HG03045 (cell line): ENCODE measurements around the gene RELB.
A peak's percentile ranks its signal among the peaks of the same experiment; 100 is the strongest.

Source experiments
- ATAC-seq: cut with Tn5 transposase; IDR thresholded peaks from one replicate; pipeline ENCODE4 v1.9.1; 2021; ENCODE audit warnings: mild to moderate bottlenecking, moderate library complexity; ENCODE audit not compliant: unreplicated experiment

RELB gene

DNA sequence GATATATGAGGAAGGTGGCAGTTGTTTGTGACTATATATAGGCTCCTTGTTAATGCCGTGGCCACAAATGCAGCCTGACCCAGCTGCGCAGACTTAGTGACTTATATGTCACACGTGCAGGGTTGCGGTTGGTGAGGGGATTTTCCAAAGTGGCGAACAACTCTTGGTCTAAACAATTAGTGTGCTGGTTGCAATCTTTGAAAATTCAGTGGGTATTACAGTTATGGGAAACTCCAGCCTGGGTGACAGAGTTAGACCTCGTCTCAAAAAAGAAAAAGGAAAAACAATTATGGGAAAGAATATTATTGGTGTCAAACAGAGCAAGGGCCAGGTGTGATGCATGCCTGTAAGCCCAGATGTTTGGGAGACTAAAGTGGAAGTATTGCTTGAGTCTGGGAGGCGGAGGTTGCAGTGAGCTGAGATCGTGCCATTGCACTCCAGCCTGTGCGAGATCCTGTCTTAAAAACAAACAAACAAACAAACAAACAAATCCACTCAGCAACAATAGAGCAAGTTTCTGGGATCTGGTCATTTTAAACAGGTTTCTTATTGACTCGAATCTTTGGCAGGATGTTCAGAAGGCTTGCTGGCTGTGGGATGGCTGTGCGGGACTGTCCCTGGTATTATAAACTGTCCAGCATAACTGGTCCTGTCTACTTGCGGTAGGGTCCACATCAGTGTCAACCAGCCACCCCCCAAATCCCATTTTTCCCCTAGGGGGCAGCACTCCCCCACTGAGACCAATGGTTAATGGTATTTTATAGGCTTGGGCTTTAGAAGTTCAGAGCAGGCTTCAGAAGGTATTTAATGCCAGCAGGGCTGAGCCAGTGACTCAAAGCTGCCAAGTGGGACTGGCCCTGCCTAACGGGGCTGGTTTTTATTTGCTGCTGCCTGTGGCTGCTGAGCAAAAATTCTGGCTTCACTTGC lies 15.4 kb downstream of the RELB start:
- peak; percentile 71 for ATAC-seq

DNA sequence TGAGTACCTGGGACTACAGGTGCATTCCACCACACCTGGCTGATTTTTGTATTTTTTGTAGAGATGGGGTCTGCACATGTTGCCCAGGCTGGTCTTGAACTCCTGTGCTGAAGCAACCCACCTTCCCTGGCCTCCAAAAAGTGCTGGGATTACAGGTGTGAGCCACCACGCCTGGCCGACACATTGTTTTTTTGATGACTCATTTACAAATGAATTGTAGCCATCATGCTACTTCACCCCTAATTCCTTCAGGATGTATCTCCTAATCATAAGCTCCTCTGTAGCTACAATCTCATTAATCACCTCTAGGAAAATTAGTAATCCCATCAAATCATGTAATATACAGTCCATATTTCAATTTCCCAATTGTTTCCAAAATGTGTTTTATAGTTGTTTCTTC lies 17.9 kb downstream of the RELB start:
- no peak for ATAC-seq

DNA sequence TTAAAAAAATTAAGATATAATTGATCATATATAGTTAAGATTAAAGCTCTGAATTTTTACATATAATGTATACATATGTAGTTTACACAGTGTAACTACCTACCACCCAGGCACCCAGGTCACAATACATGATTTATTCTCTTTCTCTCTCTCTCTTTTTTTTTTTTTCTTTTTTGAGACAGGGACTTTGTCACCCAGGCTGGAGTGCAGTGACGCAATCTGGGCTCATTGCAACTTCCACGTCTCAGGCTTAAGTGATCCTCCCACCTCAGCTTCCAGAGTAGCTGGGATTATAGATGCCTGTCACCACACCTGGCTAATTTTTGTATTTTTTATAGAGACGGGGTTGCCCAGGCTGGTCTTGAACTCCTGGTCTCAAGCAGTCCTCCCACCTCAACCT lies 18.8 kb downstream of the RELB start:
- ATAC-seq, result no peak

DNA sequence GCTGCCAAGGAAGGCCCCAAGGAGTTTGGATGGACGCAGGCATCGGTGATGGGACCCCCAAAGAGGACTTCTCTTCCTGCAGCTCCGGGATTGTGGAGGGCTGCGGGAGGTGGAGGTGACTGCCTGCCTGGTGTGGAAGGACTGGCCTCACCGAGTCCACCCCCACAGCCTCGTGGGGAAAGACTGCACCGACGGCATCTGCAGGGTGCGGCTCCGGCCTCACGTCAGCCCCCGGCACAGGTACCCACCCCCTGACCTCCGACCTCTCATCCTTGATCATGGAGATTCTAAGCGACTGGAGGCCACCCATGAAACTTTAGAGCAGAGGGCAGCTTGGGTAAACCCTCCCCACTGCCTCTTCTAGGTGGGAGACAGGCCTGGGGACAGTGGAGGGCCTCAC lies 20.7 kb downstream of the RELB start:
- ATAC-seq, result no peak

DNA sequence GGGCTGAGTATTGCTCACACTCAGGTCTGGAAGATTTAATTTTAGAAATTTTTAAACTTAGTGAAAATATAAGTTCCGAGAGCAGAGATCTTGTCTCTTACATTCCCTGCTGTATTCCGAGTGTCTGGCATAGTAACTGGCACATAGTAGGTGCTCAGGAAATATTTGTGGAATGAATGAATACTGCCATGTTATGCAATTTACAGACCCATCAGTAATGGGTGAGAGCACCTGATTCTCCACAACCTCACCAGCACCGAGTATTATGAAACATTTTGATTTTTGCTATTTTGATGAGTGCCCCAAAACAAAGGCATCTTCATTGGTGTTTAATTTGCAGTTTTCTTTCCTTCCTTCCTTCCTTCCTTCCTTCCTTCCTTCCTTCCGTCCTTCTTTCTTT lies 21.8 kb downstream of the RELB start:
- no peak for ATAC-seq

DNA sequence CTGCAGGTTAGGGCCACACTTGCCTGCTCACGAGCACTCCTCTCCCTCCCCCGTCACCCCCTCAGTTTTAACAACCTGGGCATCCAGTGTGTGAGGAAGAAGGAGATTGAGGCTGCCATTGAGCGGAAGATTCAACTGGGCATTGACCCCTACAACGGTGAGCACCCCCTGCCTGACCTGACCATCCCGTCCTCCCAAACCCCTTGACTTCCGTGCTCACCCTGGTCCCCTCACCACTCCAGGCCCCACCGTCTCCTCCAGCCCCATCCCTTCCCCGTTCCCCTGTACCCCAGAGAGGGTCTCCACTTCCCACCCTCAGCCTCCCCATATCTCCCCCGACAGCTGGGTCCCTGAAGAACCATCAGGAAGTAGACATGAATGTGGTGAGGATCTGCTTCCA lies 24.0 kb downstream of the RELB start:
- no peak for ATAC-seq

DNA sequence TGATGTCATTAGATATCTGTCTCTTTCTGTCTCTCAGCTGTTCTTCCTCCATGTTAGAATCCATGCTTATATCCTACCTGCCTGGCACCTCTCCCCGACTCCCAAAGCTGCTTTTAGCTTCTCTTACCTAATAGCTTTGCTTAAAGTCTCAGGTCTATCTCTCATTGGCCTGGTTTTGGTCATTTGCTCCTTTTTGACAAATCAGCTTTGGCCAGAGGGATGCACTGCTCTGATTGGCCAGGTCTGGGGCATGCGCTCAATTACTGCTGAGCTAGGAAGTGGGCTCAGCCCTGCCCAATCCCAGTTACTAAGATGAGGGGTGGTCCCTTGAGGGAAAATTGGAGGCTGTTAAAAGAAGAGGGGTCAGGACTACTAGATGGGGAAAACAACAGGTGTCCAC lies 26.1 kb downstream of the RELB start:
- no peak for ATAC-seq

DNA sequence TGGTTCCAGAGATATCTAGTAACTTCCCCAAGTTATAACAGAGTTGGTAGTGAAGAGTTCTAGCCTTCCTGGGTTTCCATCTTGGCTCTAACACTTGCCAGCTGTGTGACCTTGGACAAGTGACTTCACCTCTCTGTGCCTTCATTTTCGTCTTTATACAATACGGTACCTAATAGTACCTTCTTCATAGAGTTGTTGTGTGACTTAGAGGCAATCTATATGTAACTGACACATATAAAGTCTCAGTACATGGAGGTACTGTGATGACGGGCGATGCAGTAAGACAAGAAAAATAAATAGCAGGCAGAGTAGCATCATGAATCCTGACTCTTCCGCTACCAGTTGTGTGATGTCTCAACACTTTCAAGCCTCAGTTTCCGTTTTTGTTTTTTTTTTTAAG lies 29.6 kb downstream of the RELB start:
- no peak for ATAC-seq

DNA sequence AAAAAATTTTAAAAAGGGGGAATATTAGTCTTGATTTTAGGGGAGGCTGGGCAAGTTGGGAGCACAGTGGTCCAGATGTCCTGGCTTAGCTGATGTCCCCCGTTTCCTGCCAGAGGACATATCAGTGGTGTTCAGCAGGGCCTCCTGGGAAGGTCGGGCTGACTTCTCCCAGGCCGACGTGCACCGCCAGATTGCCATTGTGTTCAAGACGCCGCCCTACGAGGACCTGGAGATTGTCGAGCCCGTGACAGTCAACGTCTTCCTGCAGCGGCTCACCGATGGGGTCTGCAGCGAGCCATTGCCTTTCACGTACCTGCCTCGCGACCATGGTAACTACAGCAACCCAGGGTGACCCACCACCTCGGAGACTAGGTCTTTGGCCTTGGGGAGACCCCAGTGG lies 31.2 kb downstream of the RELB start:
- ATAC-seq, result no peak

DNA sequence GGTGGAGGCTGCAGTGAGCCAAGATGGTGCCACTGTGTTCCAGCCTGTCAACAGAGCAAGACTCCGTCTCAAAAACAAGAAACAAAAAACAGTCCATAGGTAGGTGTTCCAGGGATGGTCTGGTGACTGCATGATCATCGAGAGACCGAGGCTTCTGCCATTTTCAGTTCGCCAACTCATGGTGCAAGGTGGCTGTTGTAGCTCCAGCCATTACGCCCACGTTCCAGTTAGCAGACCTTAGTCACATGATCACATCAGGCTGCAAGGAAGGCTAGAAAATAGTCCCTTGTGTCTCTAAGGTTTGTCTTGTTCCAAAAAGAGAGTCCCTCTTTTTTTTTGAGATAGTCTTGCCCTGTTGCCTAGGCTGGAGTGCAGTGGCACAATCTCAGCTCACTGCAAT lies 34.5 kb downstream of the RELB start:
- no peak for ATAC-seq

DNA sequence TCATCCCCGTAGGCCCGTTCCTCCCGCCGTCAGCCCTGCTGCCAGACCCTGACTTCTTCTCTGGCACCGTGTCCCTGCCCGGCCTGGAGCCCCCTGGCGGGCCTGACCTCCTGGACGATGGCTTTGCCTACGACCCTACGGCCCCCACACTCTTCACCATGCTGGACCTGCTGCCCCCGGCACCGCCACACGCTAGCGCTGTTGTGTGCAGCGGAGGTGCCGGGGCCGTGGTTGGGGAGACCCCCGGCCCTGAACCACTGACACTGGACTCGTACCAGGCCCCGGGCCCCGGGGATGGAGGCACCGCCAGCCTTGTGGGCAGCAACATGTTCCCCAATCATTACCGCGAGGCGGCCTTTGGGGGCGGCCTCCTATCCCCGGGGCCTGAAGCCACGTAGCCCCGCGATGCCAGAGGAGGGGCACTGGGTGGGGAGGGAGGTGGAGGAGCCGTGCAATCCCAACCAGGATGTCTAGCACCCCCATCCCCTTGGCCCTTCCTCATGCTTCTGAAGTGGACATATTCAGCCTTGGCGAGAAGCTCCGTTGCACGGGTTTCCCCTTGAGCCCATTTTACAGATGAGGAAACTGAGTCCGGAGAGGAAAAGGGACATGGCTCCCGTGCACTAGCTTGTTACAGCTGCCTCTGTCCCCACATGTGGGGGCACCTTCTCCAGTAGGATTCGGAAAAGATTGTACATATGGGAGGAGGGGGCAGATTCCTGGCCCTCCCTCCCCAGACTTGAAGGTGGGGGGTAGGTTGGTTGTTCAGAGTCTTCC lies 36.3 kb downstream of the RELB start:
- no peak for ATAC-seq

DNA sequence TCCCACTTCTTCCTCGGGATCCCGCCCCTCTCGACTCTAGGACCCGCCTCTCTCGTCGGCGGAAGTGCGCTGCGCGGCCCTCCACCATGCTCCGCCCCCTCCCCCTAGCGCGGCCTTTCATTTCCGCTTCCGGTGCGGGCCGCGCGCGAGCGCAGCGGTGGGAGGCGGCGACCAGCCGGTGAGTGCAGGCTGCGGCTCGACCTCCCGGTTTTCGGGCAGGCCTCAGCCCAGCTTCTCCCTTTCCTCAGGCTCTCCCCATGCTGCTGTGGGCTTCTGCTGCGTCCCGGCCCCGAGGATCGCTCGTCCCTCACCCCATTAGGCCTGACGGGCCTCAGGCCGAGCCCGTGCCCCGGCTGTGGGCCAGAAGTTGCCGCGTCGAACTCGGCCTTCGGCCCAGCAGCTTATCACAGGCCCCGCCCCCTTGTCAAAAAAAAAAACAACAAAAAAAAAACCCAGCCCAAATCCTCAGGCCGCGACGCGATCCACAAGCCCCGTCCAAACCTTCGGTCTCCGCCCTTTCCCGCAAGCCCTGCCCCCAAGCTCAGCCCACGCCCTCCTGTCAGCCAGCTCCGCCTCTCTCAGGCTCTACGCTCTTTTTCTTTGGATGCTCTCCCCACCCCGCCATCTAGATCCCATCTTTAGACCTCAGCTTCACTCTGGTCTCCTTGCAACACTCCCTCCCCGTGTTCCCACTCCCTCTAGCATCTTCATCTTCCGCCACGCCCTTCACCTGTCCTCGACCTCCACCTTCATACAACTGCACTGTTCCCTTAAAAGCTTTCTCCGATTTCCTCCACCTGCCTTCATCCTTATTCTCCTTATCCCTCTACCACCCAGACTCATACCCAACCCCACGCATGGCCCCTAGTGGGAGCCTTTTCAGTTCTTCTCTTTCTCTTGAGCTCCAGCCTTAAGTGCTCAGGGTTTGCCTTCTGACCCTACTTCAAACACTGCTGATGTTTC lies 37.9 kb downstream of the RELB start, which contains the start of gene CLASRP:
CLASRP (plus strand) TSS at position 115 of the 963 bp plus-strand sequence. CDS start 1,168 bp downstream, outside the sequence.
- ATAC-seq, result peak; percentile 86

DNA sequence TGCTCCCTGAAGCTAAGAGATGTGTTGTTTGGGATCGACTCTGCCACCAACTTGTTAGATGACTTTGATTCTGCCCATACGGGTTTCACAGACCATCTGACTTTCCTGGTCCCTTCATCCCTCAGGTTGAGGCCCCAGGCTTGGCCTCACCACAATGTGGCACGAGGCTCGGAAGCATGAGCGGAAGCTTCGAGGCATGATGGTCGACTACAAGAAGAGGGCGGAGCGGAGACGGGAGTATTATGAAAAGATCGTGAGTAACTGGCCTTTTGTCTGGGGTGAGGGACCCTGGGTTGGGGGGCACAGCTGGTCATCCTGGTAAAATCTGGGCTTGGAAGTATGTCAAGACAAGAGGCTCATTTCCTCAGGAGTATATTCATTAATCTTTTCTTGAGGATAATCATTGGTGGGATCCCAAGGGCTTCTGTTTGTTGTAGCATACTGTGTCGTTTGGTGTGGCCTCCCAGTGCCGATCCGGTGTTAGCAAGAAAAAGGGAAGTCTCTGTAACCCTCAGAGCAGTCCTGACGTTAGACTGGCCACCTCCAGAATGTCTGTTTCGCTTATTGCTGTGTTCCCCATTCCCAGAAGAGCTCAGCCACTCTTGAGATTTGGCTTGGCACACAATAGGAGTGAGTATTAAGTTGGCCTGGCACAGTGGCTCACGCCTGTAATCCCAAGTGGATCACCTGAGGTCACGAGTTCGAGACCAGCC lies 39.0 kb downstream of the RELB start:
- no peak for ATAC-seq

DNA sequence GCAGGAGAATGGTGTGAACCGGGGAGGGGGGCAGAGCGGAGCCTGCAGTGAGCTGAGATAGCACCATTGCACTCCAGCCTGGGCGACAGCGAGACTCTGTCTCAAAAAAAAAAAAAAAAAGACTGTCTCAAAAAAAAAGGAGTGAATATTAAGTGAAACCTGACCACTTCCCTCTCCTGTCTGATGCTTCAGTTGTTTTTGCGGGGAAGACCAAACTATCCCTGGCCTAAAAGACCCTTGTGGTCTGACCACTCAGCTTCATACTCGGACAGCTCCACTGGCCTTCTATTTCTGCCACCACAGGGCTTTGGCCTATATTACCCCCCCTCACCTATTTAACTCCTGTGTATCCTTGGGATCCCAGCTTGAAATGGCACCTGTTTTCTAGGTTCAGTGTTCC lies 39.9 kb downstream of the RELB start:
- no peak for ATAC-seq

DNA sequence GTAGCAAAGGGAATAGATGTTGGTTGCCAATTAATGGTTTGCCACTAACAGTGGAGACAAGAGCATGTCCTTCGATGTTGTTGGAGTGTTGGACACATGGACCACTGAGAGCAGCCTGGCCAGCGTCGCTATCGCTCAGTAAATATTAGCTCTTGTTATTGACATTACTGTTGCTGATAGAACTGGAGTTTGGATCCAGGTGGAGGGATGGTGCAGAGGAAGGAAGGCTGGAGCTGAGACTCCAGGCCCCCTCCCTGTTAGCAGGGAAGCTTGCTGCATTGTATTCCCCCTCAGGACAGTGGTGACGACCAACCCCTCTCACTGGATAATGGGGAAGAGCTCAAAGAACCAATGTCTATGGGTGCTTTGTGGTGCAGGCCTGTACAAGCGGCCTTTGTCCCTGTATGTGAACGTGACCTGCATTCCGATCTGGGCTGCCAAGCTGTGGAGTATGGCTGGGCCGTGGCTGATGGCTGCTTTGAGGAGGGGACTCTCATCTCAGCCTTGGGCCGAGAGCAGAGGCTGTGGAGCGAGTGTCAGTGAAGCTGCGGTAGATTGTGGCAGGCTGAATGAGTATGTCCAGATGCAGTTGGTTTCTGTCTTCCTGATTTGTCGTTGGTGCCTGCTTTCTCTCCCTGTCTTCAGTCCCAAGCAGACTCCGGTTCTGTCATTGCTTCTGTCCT lies 44.5 kb downstream of the RELB start:
- no peak for ATAC-seq

DNA sequence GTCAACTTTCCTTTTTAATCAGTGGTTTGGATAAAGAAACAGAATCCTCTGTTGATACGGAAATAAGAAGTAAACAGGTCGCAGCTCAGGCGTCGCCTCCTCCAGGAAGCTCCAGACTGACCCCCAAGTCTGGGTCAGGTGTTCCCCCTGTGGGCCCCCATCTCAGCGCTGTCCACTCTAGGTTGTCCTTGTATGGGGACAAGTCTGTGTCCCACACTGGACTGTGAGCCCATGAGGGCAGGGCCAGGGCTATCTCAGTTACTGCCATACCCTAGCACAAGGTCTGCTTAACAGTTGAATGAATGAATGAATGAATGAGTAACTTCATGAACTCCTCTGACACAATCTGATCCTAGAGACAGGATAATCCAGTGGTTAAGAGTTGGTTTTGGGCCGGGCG lies 45.1 kb downstream of the RELB start:
- no peak for ATAC-seq

DNA sequence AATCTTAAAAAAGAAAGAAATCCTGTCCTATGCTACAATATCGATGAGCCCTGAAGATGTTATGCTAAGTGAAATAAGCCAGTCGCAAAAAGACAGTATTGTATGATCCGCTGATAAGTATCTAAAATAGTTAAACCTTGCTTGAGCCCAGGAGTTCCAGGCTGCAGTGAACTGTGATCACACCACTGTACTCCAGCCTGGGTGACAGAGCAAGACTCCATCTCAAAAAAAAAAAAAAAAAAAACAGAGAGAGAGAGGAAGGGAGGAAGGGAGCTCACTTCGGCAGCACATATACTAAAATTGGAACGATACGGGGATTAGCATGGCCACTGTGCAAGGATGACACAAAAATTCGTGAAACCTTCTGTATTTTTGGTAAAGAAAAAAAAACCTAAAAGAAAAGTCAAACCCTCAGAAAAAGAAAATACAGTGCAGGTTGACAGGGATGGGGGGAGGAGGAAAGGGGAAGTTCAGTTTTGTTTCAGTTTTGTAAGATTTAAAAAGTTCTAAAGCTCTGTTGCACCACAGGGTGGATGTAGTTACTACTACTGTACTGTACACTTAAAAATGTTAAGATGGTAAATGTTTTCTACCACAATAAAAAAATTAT lies 46.0 kb downstream of the RELB start:
- ATAC-seq, result no peak

DNA sequence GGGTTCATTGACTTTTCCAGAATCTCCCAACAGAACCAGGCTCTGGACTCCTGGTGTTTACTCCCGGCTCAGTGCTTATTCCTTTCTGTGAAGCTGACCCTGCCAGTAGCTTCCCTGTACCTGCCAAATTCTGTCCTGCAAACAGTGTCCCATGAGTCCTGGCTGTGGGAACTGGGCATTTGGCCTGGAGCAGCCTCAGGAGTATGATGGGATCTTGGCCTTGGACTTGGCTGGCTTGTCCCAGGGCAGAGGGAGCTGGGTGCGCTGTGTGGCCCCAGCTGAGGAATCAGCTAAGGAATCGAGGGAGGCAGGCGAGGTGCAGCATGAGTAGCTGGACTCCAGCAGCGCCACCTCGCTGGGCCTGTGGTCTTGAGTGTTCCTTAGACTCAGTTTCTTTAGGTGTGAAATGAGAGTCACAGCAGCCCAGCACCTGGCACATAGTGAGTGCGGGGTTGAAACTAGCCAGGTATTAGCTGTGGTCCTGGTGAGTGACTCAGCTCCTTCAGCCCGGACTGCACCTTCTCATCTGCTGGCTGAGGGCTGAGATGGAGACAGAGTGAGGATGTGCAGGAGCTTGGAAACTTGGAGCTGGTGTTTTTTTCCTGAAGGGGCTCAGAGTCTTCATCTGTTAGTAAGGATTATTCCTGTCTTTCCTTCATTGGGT lies 47.9 kb downstream of the RELB start:
- no peak for ATAC-seq

DNA sequence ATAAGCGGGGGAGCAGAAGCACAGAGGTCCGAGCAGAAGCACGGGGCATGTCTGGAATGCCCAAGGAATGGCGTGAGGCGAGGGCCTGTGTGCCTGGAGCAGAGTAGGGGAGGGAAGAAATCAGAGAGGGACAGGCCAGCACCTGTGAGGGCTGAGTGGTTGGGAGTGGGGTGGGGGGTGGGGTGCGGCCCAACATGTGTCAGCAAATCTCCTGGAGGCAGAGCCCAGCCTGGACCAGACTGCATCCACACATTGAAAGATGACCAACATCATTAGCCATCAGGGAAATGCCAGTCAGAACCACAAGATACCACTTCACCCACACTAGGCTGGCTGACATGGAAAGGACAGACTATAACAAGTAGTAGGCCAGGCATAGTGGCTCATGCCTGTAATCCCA lies 48.8 kb downstream of the RELB start:
- ATAC-seq, result no peak
